Measurements from ENCODE around the gene MOSMO. TPM values are rescaled to one million over a fixed set of nuclear protein-coding genes. Genes with fewer than 3 reads are reported as not detected.
"Not testable (repeated sequence)": the region's sequence is repeated elsewhere in the genome, so short reads cannot be mapped to it uniquely, and the experiment has no call there.

The MOSMO gene
- total RNA-seq, 1 donor = 8.6 TPM

GRCh38 chr16:22035153-22035552 lies 27.2 kb downstream of the MOSMO start:
- DNase-seq (ENCODE audit: low read depth in 2 of 3, low spot score in 2 of 3) = peak in 1 of 3 donors; percentile 48

GRCh38 chr16:22043882-22044281 lies 36.0 kb downstream of the MOSMO start:
- DNase-seq (ENCODE audit: low read depth in 2 of 3, low spot score in 2 of 3) = not testable (repeated sequence)

- DNase-seq (ENCODE audit: low read depth in 2 of 3, low spot score in 2 of 3) = not testable (repeated sequence)
Observed at GRCh38 chr16:22045888-22046287, 38.0 kb downstream of the MOSMO start.

GRCh38 chr16:22050963-22051362 lies 43.1 kb downstream of the MOSMO start:
- no peak for DNase-seq (ENCODE audit: low read depth in 2 of 3, low spot score in 2 of 3)

- peak in 1 of 3 donors; percentile 46 for DNase-seq (ENCODE audit: low read depth in 2 of 3, low spot score in 2 of 3)
Observed at GRCh38 chr16:22052980-22053379, 45.1 kb downstream of the MOSMO start.

- peak in 2 of 3 donors; percentile 60 to 79 for DNase-seq (ENCODE audit: low read depth in 2 of 3, low spot score in 2 of 3)
Observed at GRCh38 chr16:22053921-22054341, 46.0 kb downstream of the MOSMO start.

GRCh38 chr16:22054847-22055590 lies 47.1 kb downstream of the MOSMO start:
- DNase-seq (ENCODE audit: low read depth in 2 of 3, low spot score in 2 of 3) = peak in 1 of 3 donors; percentile 37

GRCh38 chr16:22055881-22056280 lies 48.0 kb downstream of the MOSMO start:
- no peak for DNase-seq (ENCODE audit: low read depth in 2 of 3, low spot score in 2 of 3)

GRCh38 chr16:22063888-22064467 lies 56.1 kb downstream of the MOSMO start:
- DNase-seq (ENCODE audit: low read depth in 2 of 3, low spot score in 2 of 3) = no peak

GRCh38 chr16:22065252-22065651 lies 57.3 kb downstream of the MOSMO start:
- DNase-seq (ENCODE audit: low read depth in 2 of 3, low spot score in 2 of 3) = no peak

- no peak for DNase-seq (ENCODE audit: low read depth in 2 of 3, low spot score in 2 of 3)
Observed at GRCh38 chr16:22070361-22071330, 62.7 kb downstream of the MOSMO start.

GRCh38 chr16:22071331-22071910 lies 63.5 kb downstream of the MOSMO start:
- no peak for DNase-seq (ENCODE audit: low read depth in 2 of 3, low spot score in 2 of 3)

- DNase-seq (ENCODE audit: low read depth in 2 of 3, low spot score in 2 of 3) = no peak
Observed at GRCh38 chr16:22073350-22073749, 65.4 kb downstream of the MOSMO start.

- DNase-seq (ENCODE audit: low read depth in 2 of 3, low spot score in 2 of 3) = no peak
Observed at GRCh38 chr16:22075043-22075757, 67.3 kb downstream of the MOSMO start.

- DNase-seq (ENCODE audit: low read depth in 2 of 3, low spot score in 2 of 3) = no peak
Observed at GRCh38 chr16:22075776-22076175, 67.9 kb downstream of the MOSMO start.

GRCh38 chr16:22077700-22078313 lies 69.9 kb downstream of the MOSMO start:
- DNase-seq (ENCODE audit: low read depth in 2 of 3, low spot score in 2 of 3) = peak; percentile 50 to 87 (median 69)

GRCh38 chr16:22078656-22079055 lies 70.7 kb downstream of the MOSMO start:
- DNase-seq (ENCODE audit: low read depth in 2 of 3, low spot score in 2 of 3) = no peak

GRCh38 chr16:22081050-22081449 lies 73.1 kb downstream of the MOSMO start:
- no peak for DNase-seq (ENCODE audit: low read depth in 2 of 3, low spot score in 2 of 3)

GRCh38 chr16:22086440-22086839 lies 78.5 kb downstream of the MOSMO start:
- no peak for DNase-seq (ENCODE audit: low read depth in 2 of 3, low spot score in 2 of 3)

GRCh38 chr16:22088642-22089041 lies 80.7 kb downstream of the MOSMO start:
- no peak for DNase-seq (ENCODE audit: low read depth in 2 of 3, low spot score in 2 of 3)
